GM21423 (cell line): ENCODE measurements around the gene ERN1.

Experiments used
- ATAC-seq: cut with Tn5 transposase; IDR thresholded peaks from one replicate; pipeline ENCODE4 v1.9.1; 2021; ENCODE audit warnings: mild to moderate bottlenecking, moderate library complexity; ENCODE audit not compliant: unreplicated experiment

The ERN1 gene

DNA sequence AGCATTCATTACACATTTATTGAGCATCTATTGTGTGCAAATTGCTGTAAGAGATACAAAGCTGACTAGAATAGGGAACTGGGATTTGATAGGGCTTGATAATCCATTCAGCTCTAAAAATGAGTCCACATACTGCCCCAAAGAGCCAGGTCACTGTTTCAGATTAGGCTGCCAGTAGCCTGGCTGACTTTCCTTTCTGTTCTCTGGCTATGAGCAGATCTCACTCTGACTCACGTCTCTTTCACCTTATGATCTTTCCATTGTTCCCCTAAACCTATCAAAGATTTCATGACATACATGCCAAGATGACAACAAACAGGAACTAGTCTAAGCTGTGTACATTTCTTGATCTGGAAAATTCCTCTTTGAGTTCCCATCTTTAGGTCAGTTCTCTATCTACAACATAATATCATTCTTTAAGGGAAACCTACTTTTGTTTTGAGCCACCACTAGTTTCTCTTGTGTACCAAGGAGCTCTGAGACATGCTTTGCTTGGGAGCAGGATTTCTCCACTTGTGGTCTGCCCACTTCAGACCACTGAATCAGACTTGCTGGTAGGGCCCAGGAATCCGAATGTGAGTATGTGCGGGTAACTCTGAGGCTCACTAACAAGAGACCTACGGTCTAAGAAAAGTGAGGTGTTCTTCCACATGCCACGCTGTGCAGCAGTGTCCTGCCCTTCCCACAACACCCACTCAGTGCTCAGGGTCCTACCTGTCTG is 68.6 kb downstream of the ERN1 start:
- peak; percentile 36 for ATAC-seq

- ATAC-seq, result no peak
These were observed 69.6 kb downstream of the ERN1 start for GRCh38 chr17:64060331-64060730.

GRCh38 chr17:64059756-64060155 is 70.2 kb downstream of the ERN1 start:
- ATAC-seq, result no peak

- ATAC-seq, result no peak
These were observed 71.3 kb downstream of the ERN1 start for GRCh38 chr17:64058621-64059020.

GRCh38 chr17:64057701-64058263 is 72.2 kb downstream of the ERN1 start:
- ATAC-seq, result no peak

DNA sequence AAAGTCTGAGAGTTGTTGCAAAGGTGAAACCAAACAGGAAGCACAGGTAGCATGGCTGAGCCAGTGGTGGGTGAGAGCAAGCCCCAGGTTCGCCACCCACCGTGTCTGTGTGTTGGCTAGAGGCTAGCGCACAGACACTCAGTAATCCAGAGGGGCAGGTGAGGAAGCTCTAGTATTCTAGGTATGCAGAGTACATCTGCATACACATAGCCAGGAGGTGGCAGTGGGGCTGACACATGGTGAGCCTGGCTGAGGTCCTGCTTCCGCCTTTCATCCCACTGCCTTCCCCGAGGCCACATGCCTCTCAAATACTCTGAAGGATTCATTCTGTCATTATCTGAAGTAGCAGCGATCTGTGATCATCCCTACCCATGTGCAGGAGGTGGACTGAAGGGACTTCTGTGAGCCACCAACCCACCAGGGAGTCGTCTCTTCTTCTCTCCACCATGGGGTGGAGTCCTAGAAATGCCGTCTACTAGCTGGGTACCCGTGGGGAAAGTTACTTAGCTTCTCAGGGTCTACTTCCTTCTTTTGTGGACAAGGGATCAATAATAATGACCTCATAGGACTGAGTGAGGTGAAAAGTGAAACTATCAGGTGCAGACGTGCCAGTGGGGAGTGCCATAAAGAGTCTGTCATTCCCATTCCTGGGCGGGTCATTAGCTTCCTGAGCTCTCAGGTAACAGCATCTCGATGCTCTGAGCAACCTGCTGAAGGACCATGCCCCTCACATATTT is 73.5 kb downstream of the ERN1 start:
- ATAC-seq, result peak; percentile 77

GRCh38 chr17:64055183-64056142 is 74.5 kb downstream of the ERN1 start:
- ATAC-seq, result no peak

- no peak for ATAC-seq
These were observed 75.6 kb downstream of the ERN1 start for GRCh38 chr17:64054304-64054703.

DNA sequence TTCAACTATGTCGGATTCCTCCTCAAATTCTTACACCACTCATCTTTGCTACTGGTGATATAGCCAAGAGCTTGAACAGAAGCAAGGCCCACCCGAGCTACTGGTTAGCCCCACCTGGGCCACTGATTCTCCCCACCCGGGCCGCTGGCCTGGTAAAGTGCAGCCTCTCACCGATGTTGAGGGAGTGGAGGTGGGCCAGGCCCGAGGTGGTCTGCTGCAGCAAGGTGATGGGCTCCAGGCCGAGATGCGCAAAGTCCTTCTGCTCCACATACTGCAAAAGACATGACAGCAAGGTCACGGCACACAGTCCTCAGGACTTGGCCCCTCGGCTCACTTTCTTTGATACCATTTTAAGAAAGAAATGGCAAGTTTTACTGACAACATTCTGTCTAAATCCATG is 76.8 kb downstream of the ERN1 start:
- ATAC-seq, result no peak

DNA sequence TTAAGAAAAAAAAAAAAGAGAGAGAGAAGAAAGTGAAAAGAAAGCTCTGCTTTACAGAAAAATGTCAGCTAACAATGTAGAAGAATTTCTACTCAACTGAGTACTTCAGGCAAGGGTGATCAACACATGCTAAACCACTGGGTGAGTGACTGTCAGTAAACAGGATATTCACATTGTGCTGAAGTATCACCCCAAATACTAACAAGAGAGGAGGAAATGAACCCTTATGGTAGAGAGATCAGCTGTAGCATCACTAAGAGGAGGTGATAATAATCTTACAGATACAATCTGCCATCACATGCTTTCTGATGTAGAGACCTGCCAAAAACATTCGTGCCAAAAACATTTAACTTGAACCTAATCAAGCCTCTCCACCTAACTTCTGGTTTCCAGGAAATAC is 78.8 kb downstream of the ERN1 start:
- no peak for ATAC-seq

GRCh38 chr17:64048805-64049204 is 81.1 kb downstream of the ERN1 start:
- no peak for ATAC-seq

DNA sequence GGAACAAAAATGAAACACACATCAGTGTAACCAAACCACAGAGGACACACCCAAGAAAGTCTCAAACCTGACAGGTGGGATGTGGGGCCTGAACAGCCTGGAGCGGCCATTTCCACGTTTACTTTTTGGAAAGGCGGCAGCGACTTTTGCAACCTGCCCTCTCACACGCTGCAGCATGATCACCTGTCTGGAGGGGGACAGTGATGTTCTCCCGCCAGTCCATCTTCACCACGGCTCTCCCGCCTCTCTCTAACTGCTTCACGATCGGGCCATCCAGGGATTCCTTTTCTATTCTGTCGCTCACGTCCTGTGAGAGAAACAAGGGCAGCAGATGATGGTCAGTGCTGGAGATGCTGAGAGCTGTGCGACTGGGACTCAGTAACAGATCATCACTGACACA is 84.8 kb downstream of the ERN1 start:
- ATAC-seq, result no peak

DNA sequence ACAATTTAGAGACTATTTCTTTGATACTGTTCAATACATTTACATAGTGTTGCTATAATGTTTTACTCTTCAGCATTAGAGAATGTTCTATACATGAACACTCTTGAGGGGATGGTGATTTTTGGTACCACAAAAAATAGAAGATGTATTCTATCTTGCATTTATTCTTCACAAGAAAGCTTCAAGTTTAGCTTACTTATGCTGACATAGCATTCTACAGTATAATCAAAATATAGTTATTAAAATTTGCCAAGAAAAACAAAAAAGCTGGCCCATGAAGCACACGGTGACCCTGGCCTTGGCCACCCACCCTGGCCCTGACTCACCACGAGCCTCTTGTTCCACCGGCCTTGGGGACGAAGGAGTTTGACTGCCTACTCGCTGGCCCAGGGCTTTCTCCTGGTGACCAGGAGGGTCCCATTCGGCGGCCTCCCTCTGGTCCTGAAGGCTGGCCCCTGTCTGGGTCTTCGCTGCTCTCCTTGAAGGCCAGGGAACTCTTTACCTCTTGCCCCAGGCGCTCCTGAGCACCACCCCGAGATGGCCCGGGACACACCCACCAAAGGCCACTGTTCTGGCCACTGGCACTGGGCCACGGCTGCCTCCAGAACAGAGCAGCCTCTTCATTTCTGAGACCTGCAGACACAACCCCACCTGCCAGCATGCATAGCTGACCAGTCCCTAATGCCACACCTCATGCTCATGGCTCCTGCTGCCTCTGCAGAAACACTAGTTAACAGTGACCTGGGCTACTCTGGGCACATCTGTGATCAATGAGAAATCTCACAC is 87.1 kb downstream of the ERN1 start:
- ATAC-seq, result no peak

DNA sequence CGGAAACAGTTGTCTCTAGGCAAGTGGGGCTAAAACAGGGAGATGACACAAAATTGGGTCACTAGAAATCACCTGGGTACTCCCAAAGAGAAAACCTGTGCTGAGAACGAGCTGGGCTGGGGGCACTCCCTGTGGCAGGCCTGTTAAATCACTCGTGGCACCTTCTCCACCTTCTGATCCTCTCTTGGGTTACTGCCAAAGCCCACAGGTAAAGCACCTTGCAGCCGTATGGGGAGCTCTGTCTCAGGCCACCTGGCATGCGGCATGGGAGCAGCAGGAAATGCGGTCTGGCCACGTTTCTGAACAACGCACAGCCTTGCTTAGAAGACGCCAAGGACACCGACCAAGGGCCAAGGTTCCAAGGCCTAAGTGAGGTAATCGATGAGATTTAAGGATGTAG is 88.0 kb downstream of the ERN1 start:
- no peak for ATAC-seq

DNA sequence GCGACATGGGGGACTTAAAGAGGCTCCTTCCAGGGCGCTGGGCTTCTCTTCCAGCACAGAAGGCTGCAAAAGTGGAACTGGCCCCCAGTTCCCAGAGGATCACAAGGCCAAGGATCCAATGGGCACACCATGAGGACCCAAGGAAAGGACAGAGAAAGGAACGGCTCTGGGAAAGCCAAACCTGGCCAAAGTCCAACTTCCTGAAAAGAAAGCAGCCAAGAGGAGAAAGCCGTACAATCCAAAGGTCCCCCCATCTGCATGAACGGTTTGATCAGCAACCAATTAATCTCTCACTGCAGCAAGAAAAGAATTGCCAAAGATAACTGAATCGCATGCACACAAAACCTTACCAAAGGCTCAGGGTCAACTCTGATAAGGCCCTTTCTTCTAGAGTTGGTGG is 89.7 kb downstream of the ERN1 start:
- ATAC-seq, result no peak

DNA sequence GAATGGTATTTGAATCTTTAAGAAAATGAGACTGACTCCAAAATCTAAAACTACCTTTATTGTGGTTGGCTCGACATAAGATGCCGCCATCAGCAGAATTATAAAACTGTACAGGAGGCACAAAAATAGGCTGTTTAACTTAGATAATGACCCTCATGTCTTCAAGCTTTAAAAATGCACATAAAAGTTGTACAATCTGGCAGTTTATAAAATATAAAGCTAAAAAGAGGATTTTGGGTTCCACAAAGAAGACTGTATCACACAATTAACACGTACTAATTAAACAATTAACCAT is 90.9 kb downstream of the ERN1 start:
- no peak for ATAC-seq

GRCh38 chr17:64038331-64039105 is 91.4 kb downstream of the ERN1 start:
- no peak for ATAC-seq

DNA sequence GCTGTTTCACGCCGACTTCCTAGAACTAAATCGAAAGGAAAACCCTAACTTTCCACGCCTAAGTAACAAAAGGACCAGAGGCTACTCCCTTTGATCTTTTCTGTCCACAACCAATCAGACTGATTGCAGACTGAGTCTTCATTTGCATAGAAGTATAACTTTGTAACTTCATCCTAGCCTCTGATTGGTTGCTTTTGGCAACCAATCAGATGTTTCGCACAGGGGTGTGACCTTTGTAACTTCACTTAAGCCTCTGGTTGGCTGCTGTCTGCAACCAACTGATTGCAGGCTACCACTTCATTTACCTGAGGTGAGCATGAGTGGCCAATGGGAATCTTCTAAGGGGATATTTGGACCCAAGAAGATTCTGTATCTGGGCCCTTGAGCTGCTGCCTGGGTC is 92.1 kb downstream of the ERN1 start:
- no peak for ATAC-seq

- ATAC-seq, result no peak
These were observed 92.8 kb downstream of the ERN1 start for GRCh38 chr17:64037180-64037579.
